Activated T-cell treated with anti-CD3 and anti-CD28 coated beads for 1 hour (primary cell): ENCODE data around the gene MRPS22.

Experiments used
- DNase-seq: peaks from one replicate; pipeline ENCODE4 v3.0.0-alpha.2; 2020; ENCODE audit warnings: low read depth

The MRPS22 gene

GRCh38 chr3:139343895-139344856 is at the start of gene MRPS22:
Gene MRPS22 (plus strand): TSS chr3:139344020. CDS start chr3:139344027, 7 bp downstream.
- peak; percentile 68 for DNase-seq

- DNase-seq, result no peak
Observed at GRCh38 chr3:139295040-139295439, 48.8 kb upstream of the MRPS22 start.

GRCh38 chr3:139296141-139296718 is 47.6 kb upstream of the MRPS22 start:
- no peak for DNase-seq

- DNase-seq, result no peak
Observed at GRCh38 chr3:139297588-139298311, 46.1 kb upstream of the MRPS22 start.

DNA sequence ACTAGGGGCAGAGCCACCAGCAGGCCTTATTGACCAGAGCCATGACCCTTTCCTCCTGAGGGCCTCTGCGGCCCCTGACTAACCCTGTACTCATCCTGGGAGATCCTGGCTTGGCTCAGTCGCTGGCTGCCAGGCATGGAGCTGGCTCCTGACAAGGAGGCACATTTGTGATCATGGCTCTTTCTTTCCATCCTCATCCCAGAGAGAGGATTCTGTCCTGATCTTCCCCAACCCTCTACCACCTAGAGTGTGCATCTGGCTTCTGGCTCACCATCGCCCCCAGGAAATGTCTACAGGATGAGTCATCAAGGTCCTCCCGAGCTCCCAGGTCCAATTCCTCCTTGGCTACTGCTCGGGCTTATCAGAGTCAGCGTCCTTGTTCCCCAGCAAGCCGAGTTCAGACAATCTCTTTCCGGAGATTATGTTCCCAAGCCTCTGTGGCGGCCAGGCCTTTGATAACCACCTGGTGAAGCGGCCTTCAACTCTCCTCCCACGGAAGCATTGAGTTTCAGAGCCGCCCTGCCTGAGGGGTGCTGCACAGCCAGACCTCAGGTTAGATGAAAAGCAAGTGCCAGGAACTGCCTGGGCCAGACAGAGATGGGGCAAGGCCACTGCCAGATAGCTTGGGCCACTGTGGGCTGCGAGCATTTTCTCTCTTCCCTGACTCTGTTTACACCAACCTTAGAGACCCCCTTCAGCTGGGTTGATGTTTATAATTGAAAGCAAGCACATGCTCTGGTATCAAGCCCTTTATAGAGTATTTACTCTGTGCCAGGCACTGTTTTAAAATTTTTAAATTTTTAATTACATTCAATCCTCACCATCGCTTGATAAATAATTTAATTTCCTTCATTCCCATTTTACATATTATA is 44.3 kb upstream of the MRPS22 start:
- DNase-seq, result no peak

GRCh38 chr3:139300416-139300815 is 43.4 kb upstream of the MRPS22 start:
- no peak for DNase-seq

DNA sequence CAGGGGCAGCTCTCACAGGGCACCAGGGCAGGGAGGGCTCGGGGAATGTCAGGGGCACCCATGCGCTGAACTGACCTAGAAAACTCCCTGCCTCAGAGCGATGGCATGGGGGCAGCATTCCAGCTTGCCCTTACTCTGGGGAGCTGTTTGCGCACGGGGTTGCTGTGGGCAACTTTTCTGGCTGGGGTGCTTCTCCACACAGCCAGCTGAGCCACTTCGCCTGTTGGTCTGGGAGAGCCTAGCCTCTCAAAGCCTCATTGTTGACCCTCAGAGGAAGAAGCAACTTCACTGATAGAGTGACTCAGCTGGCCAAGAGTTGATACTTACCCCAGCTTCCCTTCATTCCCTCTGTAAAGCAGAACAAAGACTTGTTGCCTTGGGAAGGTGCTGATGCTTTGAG is 42.6 kb upstream of the MRPS22 start:
- no peak for DNase-seq

GRCh38 chr3:139301654-139302053 is 42.2 kb upstream of the MRPS22 start:
- DNase-seq, result no peak

GRCh38 chr3:139302084-139302800 is 41.6 kb upstream of the MRPS22 start:
- no peak for DNase-seq

DNA sequence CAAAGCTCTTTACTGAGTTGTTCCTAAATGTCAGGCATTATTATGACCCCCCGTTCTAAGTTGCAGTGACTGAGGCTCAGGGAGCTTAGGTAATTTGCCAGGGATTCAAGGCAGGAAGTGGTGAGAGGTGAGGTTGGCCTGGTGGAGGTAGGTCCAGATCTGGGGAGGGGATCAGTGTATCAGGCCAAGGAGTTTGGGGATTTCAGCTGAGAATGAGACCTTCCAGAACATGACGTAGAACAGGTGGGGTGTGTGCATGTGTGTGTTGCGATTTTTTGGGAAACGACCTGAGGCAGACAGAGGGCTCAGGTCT is 41.1 kb upstream of the MRPS22 start:
- no peak for DNase-seq

DNA sequence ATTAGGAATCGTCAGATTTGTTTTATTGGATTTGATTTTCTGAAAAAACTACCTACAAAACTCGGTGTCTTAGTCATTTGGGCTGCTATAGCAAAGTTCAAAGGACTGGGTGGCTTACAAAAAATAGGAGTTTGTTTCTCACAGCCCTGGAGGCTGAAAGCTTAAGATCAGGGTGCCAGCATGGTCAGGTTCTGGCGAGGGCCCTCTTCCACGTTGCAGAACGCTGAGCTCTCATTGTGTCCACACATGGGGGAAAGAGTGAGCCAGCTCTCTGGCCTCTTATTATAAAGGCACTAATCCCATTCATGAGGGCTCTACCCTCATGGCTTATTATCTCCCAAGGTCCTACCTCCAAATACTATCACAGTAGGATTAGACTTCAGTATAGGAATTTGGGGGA is 40.6 kb upstream of the MRPS22 start:
- DNase-seq, result no peak

DNA sequence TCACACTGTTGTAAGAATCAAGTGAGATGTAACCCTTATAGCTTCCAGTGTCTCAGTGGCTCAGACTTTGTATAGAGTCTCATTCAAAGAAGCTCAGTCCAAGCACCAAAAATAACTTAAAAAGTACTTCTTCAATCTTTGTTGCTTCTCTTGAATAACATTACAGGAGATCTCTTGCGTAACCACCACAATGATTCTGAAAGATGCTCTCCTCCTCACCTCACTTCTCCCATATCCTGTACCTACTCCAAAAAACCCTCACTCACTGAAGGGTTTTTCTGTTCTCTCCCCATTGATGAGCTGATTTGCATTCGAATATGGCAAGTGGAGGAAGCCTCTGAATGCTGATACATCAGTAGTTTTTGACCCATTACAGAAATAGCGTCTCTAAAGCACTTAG is 39.4 kb upstream of the MRPS22 start:
- no peak for DNase-seq

DNA sequence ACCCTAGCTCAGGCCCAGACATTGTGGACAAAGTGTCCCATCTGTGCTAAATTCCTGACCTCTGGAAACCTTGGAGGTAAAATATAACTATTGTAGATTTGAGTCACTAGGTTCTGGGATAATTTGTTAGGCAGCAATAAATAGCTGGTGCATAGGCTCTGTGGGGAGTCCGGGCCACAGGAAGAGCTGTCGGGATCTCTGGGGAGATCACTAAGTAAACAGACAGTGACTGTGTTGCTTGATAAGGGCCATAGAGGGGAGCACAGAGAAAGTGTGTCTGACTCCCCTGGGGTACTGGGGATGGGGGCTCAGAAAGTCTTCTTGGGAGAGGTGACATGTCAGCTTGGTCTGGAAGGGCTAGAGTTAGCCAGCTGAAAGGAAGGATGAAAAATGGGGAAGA is 37.7 kb upstream of the MRPS22 start:
- DNase-seq, result no peak

GRCh38 chr3:139307072-139307491 is 36.7 kb upstream of the MRPS22 start:
- DNase-seq, result no peak

DNA sequence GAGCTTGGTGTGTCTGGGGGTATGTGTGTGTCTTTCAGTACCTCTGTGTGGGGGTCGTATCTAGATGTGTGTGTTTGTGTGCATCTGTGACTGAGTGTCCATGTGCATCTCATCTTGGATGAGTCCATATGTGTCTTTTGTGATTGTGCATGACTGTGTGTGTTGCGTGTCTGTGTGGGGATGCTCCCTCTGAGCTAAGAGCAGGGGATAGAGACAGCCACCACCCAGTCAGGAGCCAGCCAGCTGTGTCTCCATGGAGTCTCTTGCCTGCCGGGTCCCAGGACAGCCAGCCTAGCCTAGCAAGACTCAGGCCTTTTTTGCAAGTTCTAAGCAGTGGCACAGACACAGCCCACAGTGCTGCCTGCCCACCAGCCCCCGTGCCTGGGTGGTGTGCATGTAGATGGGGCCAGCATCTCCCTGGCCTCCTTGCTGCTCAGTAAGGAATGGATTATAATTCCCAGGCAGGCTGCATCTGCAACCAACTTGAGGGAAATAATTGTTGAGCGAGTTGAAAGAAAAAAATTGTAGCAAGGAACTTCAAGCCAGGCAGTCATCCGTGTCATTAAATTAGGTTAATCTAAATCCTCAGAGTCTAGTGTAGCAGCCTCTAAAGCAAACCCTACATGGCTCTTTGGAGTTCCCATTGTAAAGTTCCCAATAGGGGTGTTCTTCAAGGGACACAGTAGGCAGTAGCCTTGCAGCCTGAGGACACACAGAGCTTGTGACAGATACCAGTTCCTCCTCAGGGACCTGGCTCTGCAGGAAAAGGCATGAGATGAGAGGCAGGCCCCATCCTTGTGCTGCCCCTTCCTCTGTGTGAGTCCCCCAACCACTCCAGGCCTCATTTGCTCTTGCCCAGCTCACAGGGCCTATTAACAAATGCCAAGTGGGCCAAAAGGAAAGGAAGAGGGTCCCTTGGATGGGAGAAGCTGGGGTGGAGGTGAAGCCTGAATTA is 35.9 kb upstream of the MRPS22 start:
- no peak for DNase-seq

DNA sequence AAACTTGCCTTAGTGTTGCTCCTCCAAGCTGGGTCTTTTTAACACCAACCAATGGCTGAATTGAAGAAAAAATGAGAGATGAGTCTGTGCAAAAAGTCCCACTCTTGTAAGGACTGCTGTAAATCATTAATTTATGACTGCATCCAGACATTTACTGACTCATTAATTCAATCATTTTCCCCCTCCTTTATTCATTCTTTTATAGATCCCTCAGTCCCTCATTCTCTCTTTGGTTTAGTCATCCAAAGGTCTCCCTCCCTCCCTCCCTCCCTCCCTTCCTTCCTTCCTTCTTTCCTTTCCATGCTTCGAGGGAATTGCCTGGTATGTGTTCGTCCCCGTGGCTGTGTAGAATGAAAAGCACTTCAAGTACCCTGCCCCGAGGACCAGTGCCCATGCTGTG is 35.3 kb upstream of the MRPS22 start:
- DNase-seq, result no peak

- no peak for DNase-seq
Observed at GRCh38 chr3:139309061-139309591, 34.7 kb upstream of the MRPS22 start.

GRCh38 chr3:139309880-139310279 is 33.9 kb upstream of the MRPS22 start:
- no peak for DNase-seq

- DNase-seq, result no peak
Observed at GRCh38 chr3:139310474-139310933, 33.3 kb upstream of the MRPS22 start.

- no peak for DNase-seq
Observed at GRCh38 chr3:139311557-139311956, 32.3 kb upstream of the MRPS22 start.
